Body of pancreas (tissue), 4 donors: Measurements from ENCODE around the gene MC5R. TPM values are rescaled to one million over a fixed set of nuclear protein-coding genes. Genes with fewer than 3 reads are reported as not detected.
A peak's percentile ranks its signal among the peaks of the same experiment; 100 is the strongest.

Source experiments
- ATAC-seq: fragments of 150-250 bp; one replicate; pipeline ENCODE4 v1.9.1; 2016
- DNase-seq, 4 donors: peaks; one replicate each; pipeline ENCODE4 v3.0.0-alpha.2; 2019
- H3K27ac ChIP-seq, 4 donors: fragments of 200-600 bp; sonication (generic); 1 replicate in 3 of 4; 2 replicates in 1 of 4; pipeline versions ENCODE4 v1.5.1 to v1.6.1; 2016 to 2019; ENCODE audit warnings: mild to moderate bottlenecking in 1 of 4, mixed read lengths in 1 of 4, moderate library complexity in 1 of 4
- H3K27me3 ChIP-seq, 2 donors: fragments of 200-600 bp; sonication (generic); one replicate each; pipeline ENCODE4 v1.6.0; 2016; ENCODE audit warnings: mild to moderate bottlenecking in 1 of 2
- H3K36me3 ChIP-seq, 2 donors: fragments of 200-600 bp; sonication (generic); replicated peaks in 1 of 2; 2 replicates each; pipeline ENCODE4 v1.5.1; 2016; ENCODE audit warnings: low read depth in 2 of 2; ENCODE audit not compliant: insufficient read depth in 1 of 2
- H3K4me1 ChIP-seq: fragments of 200-600 bp; sonication (generic); one replicate; pipeline ENCODE4 v1.6.0; 2016
- H3K4me3 ChIP-seq, 2 donors: fragments of 200-600 bp; sonication (generic); 1 replicate in 1 of 2; 2 replicates in 1 of 2; pipeline ENCODE4 v1.5.1; 2016 to 2019
- H3K9me3 ChIP-seq, 3 donors: fragments of 200-600 bp; sonication (generic); 1 replicate in 2 of 3; 2 replicates in 1 of 3; pipeline ENCODE4 v1.5.1; 2016
- CTCF ChIP-seq, 7 experiments: fragments of 450-650 bp in 4 of 7; fragments of 200-600 bp in 3 of 7; sonication (generic) in 3 of 7; IDR thresholded peaks; one replicate each; pipeline ENCODE4 v1.5.1; 2016 to 2019; ENCODE audit warnings: antibody characterized with exemption in 7 of 7
- POLR2A ChIP-seq, 3 donors: fragments of 450-650 bp; IDR thresholded peaks; one replicate each; pipeline ENCODE4 v1.6.1; 2016; ENCODE audit warnings: antibody characterized with exemption in 3 of 3, mild to moderate bottlenecking in 2 of 3
- WGBS, 2 donors: methylation state at CpG; one replicate each; pipeline ENCODE4 v1.1.5; 2017; 5-methylcytosine and 5-hydroxymethylcytosine counted together
- intact Hi-C: fragments of 100-400 bp; cut with DNase I; formaldehyde crosslinking; loops from one replicate; pipeline ENCODE4 v1.15.1; 2023
- total RNA-seq, 2 donors: library from RNA; depleted of rRNA; stranded (reverse); fragments of >200 nt; gene quantifications; one replicate each; pipeline ENCODE4 v1.1.0, GENCODE V29; 2016

The MC5R gene
- total RNA-seq, 2 donors from 2014 or later, result not detected

GRCh38 chr18:13808294-13809042 lies 15.5 kb upstream of the MC5R start:
- no peak overlapping the region for H3K4me3 ChIP-seq
- no peaks in the 10 kb centered on the region for H3K36me3 ChIP-seq
- H3K4me1 ChIP-seq, result peaks cover 27% of the 10 kb centered on the region
- peak overlapping the region in 2 of 4 donors; percentile 55 to 62 for H3K27ac ChIP-seq
- ATAC-seq (peak; percentile 43), DNase-seq (no peak)
- no peaks in the 10 kb centered on the region for H3K27me3 ChIP-seq
- WGBS, 2 donors, result 30 to 45% methylated on average over 8 of the region's 8 CpGs
- no peak for TF ChIP-seq POLR2A (IDR thresholded peaks at IDR 0.05)
- TF ChIP-seq CTCF (IDR thresholded peaks at IDR 0.05), result no peak
- no peaks in the 10 kb centered on the region for H3K9me3 ChIP-seq
- intact Hi-C loops, result no loop called here

GRCh38 chr18:13809043-13809430 lies 14.9 kb upstream of the MC5R start:
- Histone ChIP-seq H3K4me1 (peaks cover 27% of the 10 kb centered on the region), H3K27ac (peak overlapping the region in 2 of 4 donors; percentile 55 to 62), H3K4me3 (no peak overlapping the region), H3K36me3 (no peaks in the 10 kb centered on the region), H3K27me3 (no peaks in the 10 kb centered on the region), H3K9me3 (no peaks in the 10 kb centered on the region)
- 15 to 40% methylated on average over 2 of the region's 2 CpGs for WGBS, 2 donors
- DNase-seq, result peak; percentile 53 to 81 (median 60)
- intact Hi-C loops, result no loop called here
- TF ChIP-seq CTCF (IDR thresholded peaks at IDR 0.05), result no peak
- no peak for TF ChIP-seq POLR2A (IDR thresholded peaks at IDR 0.05)
- ATAC-seq, result peak; percentile 79

GRCh38 chr18:13809531-13810255 lies 14.3 kb upstream of the MC5R start:
- WGBS, 2 donors, result 20 to 26% methylated on average over 5 of the region's 5 CpGs
- no peaks in the 10 kb centered on the region for H3K9me3 ChIP-seq
- H3K27ac ChIP-seq, result peak overlapping the region in 1 of 4 donors; percentile 62
- ATAC-seq (no peak), DNase-seq (peak in 1 of 4 donors; percentile 17)
- H3K27me3 ChIP-seq, result no peaks in the 10 kb centered on the region
- no peak overlapping the region for H3K4me3 ChIP-seq
- intact Hi-C loops, result no loop called here
- peaks cover 27% of the 10 kb centered on the region for H3K4me1 ChIP-seq
- TF ChIP-seq POLR2A (IDR thresholded peaks at IDR 0.05), result no peak
- no peak for TF ChIP-seq CTCF (IDR thresholded peaks at IDR 0.05)
- no peaks in the 10 kb centered on the region for H3K36me3 ChIP-seq

GRCh38 chr18:13810950-13811485 lies 12.9 kb upstream of the MC5R start:
- Histone ChIP-seq H3K9me3 (no peaks in the 10 kb centered on the region), H3K4me3 (no peak overlapping the region), H3K27ac (no peak overlapping the region), H3K36me3 (no peaks in the 10 kb centered on the region), H3K4me1 (peaks cover 27% of the 10 kb centered on the region), H3K27me3 (no peaks in the 10 kb centered on the region)
- 60 to 77% methylated on average over 10 of the region's 10 CpGs for WGBS, 2 donors
- DNase-seq, result no peak
- intact Hi-C loops, result no loop called here
- TF ChIP-seq POLR2A (IDR thresholded peaks at IDR 0.05) (no peak), CTCF (IDR thresholded peaks at IDR 0.05) (no peak)
- ATAC-seq, result no peak
